ENCODE measurements around the gene PPP1R26.
"Not testable (repeated sequence)": the region's sequence is repeated elsewhere in the genome, so short reads cannot be mapped to it uniquely, and the experiment has no call there.

Gene PPP1R26

DNA sequence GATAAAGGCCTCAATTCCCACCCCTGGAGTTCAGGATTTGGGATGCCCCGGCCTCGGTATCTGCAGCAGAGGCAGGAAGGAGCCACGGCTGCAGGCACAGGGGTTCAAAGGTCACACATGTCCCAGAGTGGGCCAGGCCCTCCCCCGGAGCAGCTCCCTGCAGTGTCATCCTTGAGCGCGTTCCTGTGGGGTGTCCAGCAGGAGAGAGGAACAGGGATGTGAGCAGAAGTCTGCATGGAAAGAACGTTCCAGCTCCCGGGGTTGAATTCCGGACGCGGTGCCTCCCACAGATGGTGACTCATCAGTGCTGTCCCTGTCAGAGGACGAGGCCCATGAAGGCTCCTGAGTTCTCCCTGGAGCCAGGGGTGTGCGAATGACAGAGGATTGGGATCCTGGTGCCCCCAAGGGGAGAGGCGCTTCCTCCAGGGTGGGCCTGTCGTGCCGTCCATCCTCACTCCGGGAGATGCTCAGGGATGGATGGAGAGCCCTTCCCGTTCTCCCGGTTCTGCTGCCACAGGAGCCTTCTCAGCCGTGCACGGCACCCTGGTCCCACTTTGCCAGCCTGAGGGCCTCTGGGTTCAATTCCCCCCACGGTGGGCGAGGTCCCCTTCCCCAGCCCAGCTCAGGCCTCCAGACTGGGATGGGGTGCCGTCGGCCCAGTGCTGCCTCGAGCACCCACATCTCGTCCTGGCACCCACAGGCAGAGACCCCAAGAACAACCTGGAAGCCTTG, 44.7 kb downstream of the PPP1R26 start:
- no peak for DNase-seq

DNA sequence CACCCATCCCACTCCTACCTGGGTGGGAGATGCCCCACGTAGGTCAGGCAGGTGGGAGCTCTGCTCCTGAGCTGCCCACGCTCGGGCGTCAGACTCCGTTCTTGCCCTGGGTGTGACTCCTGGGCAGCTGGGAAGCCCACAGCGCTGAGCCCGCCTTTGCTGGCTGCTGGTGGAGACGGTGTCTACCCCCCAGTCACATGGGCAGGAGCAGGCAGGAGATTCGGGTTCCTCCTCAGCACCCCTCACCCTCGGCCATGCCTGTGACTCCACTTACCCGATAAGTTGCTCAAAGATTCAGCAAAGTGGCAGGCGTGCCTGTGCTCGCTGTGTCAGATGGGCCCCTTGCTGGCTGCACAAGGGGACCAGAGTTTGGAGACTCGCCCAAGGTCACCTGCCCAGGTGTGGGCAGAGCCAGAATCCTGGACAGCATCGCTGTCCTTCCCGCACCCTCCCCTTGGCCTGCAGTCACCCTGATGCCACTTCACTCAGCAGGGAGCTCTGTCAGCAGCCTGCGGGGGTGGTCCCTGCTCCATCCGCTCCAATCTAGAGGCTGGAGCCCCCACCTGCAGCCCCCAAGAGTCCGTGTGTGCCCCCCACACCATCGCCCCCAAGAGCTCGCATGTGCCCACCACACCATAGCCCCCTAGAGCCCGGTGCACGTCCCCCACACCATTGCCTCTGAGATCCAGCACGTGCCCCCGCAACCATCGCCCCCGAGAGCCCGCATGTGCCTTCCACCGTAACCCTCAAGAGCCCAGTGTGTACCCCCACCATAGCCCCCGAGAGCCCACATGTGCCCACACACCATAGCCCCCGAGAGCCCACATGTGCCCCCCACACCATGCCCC, 45.9 kb downstream of the PPP1R26 start:
- no peak for DNase-seq

DNA sequence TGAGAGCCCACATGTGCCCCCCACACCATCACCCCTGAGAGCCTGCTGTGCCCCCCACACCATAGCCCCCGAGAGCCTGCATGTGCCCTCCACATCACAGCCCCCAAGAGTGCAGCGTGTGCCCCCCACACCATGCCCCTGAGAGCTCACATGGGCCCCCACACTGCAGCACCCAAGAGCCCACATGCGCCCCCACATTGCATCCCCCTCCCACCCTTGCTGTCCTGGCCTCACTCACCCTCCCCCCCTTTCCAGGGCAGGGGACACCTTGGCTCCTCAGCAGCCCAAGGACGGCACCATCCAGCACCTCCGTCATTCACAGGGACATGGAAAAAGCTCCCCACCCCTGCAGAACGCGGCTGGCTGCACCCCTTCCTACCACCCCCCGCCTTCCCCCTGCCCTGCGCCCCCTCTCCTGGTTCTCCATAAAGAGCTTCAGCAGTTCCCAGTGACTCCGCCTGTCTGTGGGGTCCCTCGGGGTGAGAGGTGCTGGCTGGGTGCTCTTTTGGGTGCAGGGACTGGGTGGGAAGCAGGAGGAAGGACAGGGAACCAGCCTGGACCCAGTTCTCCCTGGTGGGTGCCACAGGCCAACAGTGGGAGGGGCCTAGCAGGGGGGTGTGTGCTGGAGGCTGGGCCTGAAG, 46.6 kb downstream of the PPP1R26 start:
- no peak for DNase-seq

DNA sequence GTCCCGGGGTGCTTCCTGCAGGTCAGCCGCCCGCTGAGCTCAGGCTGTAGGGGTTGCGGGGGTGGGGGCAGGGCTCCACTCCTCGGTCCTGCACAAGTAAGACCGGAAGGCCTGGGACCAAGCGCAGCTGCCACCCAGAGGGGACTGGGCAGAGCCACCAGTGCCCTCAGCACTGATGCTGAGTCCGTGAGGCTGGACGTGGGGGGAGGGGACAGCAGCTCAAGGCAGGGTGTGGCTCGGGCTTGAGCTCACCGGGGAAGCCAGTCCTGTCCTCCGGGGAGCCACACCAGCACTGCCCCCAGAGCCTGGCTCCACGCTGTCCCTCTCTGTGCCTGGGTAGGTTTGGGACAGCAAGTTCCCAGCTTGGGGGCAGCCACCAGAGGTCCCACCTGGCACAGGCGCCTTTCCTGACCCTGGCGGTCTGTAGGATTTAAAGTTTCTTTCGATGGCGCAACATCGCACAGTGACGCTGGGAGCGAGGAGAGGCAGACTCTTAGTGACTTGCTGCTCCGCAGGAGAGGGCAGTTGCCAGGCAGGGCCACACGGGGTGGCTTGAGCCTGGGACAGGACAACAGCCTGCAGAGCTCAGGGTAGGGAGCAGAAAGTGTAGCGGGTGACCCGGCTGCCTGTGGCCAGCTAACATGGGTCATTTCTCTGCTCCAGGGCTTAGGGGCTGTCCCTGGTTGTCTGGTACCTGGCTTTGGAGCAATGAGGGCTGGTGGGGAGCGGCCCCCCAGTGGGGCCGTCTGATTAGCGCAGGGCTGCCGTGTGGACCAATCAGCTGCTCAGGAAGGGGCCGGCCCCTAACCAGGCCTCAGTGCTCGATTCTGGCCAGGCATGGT, 47.4 kb downstream of the PPP1R26 start:
- no peak for DNase-seq

DNA sequence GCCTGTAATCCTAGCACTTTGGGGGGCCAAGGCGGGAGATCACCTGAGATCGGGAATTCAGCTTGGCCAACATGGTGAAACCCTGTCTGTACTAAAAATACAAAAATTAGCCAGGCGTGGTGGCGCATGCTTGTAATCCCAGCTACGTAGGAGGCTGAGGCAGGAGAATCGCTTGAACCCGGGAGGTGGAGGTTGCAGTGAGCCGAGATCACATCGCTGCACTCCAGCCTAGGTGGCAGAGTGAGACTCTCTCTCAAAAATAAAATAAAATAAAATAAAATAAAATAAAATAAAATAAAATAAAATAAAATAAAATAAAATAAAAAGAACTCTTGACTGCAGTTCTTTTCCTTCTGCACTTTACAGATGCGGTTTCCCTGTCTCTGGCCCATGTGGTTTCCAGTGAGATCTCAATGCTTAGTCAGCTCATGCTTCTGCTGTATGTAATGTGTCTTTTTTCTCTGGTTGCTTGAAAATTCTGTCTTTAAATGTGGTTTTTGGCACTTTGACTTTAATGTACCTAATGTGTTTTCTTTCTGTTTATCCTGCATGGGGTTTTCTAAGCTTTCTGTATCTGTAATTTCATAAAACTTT, 49.4 kb downstream of the PPP1R26 start:
- not testable (repeated sequence) for DNase-seq

DNA sequence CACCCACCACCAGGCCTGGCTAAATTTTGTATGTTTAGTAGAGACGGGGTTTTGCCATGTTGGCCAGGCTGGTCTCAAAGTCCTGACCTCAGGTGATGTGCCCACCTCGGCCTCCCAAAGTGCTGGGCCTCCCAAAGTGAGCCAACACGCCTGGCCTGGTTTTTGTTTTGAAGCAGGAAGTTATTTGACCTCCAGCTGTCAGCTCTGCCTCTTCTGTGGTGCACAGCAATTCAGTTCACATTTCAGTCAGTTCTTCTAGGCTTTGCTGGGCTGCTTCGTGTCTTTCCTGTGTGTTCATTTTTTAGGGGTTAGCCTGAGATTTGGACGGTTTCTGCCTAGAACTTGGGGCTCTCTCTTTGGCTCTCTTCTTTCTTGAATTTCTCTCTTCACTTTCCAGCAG, 50.6 kb downstream of the PPP1R26 start:
- DNase-seq, result no peak

DNA sequence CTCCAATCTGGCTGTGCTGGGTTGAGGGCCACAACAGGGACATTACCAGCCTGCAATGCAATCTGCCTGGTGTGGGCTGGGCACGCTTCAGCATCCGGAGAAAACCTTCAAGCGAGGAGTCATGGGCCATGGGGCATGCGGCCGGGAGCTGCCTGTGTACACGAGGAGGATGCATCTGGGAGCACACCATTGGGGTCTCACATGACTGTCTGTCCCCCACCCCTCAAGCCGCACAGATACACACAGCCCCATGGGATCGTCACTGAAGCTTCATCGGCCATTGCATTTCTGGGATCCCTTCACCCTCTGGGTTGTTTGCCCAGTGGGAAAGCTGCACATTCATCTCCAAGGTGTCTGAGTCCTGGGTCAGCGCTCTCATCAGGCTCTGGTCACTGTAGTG, 51.5 kb downstream of the PPP1R26 start:
- no peak for DNase-seq

DNA sequence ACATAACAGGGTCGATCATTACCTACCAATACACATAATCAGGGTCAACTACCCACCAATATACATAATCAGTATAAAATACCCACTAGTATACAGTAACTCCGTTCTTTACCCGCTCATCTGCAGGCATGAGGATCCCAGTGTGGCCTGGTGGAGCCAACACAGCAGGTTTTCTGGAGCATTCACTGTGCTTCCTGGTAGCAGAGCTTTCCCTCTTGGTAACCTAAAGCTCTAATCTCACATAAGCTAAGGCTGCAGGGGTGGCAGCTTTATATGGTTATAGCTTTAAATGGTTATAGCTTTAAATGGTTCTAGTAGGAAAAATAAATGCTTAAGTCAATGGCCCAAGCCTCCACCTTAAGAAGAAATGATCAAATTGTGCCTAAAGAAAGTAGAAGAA, 53.5 kb downstream of the PPP1R26 start:
- DNase-seq, result no peak

DNA sequence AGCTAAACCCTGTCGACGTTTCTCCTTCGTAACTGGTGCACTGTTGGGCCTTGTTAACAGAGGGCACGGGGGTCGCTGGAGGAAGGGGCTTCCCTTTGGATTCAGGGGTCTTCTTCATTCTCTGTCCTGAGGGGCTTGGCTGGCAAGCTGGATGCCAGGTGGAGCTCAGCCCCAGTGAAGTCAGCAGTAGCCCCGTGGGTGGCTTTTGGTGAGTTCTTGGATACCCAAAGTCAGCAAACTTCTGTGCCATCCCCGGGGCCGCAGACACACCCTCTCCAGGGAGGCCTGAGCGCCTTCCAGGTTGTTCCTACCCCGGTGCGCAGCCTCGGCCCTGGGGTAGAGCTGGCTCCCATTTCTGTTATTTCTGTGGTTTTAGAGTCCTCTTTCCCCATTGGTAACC, 54.1 kb downstream of the PPP1R26 start:
- DNase-seq, result no peak

DNA sequence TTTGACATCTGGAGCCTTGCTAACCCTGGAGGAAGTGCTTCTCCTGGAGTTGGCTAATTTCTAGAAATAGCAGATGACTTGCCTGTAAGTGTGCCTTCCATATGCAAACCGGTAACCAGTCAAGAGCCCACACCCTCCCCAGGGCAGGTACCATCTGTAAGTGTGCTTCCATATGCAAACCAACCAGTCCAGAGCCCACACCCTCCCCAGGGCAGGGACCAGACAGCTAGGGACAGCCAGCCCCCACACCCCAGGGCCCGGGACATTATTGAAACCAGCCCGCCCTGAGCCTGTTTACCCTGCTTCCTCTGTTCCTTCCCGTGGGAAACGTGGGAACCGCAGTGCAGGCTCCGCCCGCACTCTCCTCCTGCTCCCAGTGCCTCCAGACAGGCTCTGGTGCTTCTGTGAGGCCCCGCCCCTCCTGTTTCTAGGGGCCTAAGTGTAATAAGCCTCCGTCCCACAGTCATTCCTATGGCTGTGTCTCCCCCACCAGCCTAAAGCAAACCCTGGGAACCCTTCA, 54.7 kb downstream of the PPP1R26 start:
- not testable (repeated sequence) for DNase-seq

DNA sequence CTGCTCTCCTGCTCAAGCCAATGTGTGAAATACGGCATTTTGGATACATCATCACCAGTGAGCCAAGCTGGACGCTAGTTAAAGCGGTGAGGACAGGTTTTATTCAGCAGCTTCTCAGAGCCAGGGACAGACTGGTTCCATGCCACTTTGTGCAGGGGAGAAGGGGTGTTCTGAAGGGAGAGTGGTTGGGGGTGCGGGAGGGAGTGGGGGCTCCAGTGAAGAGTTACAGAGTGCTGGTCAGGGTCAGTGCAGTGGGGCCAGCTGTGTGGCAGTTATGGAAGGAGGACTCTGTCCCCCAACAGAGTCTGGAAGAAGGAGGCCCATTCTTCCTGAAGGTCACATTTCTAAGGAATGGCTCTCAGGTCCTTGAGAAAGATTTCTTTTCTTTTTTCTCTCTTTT, 55.2 kb downstream of the PPP1R26 start:
- not testable (repeated sequence) for DNase-seq

DNA sequence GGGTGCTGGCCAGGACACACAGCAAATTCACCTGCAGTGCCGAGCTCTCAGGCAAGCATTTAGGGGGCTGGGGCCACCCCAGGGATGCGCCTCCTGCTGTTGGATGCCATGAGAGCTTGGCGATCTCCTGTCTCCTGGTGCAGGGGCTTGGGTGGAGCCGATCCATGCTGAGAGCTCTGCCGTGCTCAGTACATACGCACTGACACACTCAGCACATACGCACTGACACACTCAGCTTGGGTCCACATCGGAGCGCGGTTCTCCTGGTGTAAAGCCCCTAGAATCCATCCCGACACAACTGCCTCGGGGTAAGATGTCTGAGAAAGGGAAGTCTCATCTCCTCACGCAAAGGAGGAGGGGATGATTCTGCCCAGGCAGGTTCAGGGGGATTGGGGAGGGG, 56.0 kb downstream of the PPP1R26 start:
- not testable (repeated sequence) for DNase-seq

DNA sequence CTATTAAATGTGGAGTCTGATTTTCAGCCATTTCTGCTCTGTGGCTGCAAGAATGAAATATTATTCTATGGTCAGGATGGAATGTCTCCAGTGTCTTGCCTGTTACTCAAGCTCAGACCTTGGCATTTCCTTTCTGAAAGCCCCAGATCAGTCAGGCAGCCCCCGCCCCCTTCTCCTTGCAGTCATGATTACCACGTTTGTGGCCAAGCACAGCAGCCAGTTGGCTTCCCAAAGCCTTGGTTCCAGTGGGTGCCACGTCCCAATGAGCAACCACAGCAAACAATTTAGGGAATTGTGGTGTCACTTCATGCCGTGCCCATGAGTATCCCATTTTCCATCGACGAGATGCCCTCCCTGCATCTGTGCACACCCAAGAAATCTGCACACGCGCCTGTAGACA, 56.6 kb downstream of the PPP1R26 start:
- no peak for DNase-seq

Data from GOT3 (cell line).